Panc1 (cell line): ENCODE measurements around the gene FUBP1. TPM values are rescaled to one million over a fixed set of nuclear protein-coding genes. Genes with fewer than 3 reads are reported as not detected.
"Not testable (repeated sequence)": the region's sequence is repeated elsewhere in the genome, so short reads cannot be mapped to it uniquely, and the experiment has no call there.

Source experiments
- ATAC-seq: fragments of 200-7000 bp; cut with Tn5 transposase; 2 replicates; pipeline ENCODE4 v1.9.1; 2020; ENCODE audit warnings: mild to moderate bottlenecking, moderate library complexity
- BruUV-seq: library from RNA; stranded (reverse); fragments of 400-500 nt; replicated peaks from 2 replicates; lab custom pipeline; 2021; lab: Mats Ljungman, UMichigan
- CTCF ChIA-PET: fragments of 300-600 bp; sonication (Branson Sonifier 250); formaldehyde crosslinking; loops from one replicate; lab custom pipeline; 2022; ENCODE audit warnings: antibody characterized with exemption; lab: Charles Lee
- POLR2A ChIA-PET: fragments of 300-600 bp; sonication (Branson Sonifier 250); formaldehyde crosslinking; loops from one replicate; lab custom pipeline; 2022; ENCODE audit warnings: antibody characterized with exemption; lab: Charles Lee
- DNase-seq: peaks from one replicate; pipeline ENCODE4 v3.0.0-alpha.2; 2010; ENCODE audit warnings: low read depth, low spot score
- H3K27ac ChIP-seq: 2 replicates; pipeline ENCODE4 v1.5.1; 2011; ENCODE audit warnings: mild to moderate bottlenecking, low read length, inconsistent platforms
- H3K27me3 ChIP-seq: fragments of 200-500 bp; sonication (Bioruptor generic); 2 replicates; pipeline ENCODE4 v1.6.0; 2014; ENCODE audit warnings: low read length, inconsistent platforms; ENCODE audit not compliant: control insufficient read depth, insufficient read depth
- H3K36me3 ChIP-seq: fragments of 200-500 bp; sonication (Bioruptor generic); 2 replicates; pipeline ENCODE4 v1.5.1; 2014; ENCODE audit warnings: inconsistent platforms, mild to moderate bottlenecking, low read length, moderate library complexity; ENCODE audit not compliant: control insufficient read depth, insufficient read depth
- H3K4me1 ChIP-seq: 2 replicates; pipeline ENCODE4 v1.5.1; 2011; ENCODE audit warnings: inconsistent platforms, mild to moderate bottlenecking, low read length, moderate library complexity; ENCODE audit not compliant: control insufficient read depth, insufficient read depth
- H3K4me3 ChIP-seq, 2 experiments: 2 replicates each; pipeline ENCODE4 v1.5.1; 2011 to 2012; ENCODE audit warnings: low read depth in 2 of 2, low read length in 2 of 2, mild to moderate bottlenecking in 2 of 2, inconsistent platforms in 1 of 2, moderate library complexity in 1 of 2
- H3K9me3 ChIP-seq: fragments of 200-500 bp; sonication (Bioruptor generic); 2 replicates; pipeline ENCODE4 v1.5.1; 2014; ENCODE audit warnings: low read depth, mild to moderate bottlenecking, inconsistent platforms, low read length, moderate library complexity; ENCODE audit not compliant: control insufficient read depth, insufficient read depth
- POLR2AphosphoS5 ChIP-seq: IDR thresholded peaks from 2 replicates; pipeline ENCODE4 v1.6.1; 2012; ENCODE audit warnings: mild to moderate bottlenecking, low read depth, low read length, moderate library complexity
- REST ChIP-seq, 2 experiments: IDR thresholded peaks; 2 replicates each; pipeline ENCODE4 v1.6.1; 2011 to 2012; ENCODE audit warnings: low read depth in 2 of 2, control low read depth in 1 of 2, low read length in 1 of 2, mild to moderate bottlenecking in 1 of 2, moderate library complexity in 1 of 2; ENCODE audit not compliant: insufficient read depth in 1 of 2
- SIN3A ChIP-seq: IDR thresholded peaks from 2 replicates; pipeline ENCODE4 v1.6.1; 2012; ENCODE audit warnings: low read depth, mild to moderate bottlenecking, low read length, moderate library complexity, borderline replicate concordance; ENCODE audit not compliant: insufficient read depth
- TCF7L2 ChIP-seq: IDR thresholded peaks from 2 replicates; pipeline ENCODE4 v1.6.1; 2011; ENCODE audit warnings: mild to moderate bottlenecking, low read depth, low read length, inconsistent platforms
- in situ Hi-C: cut with HindIII; loops from 2 replicates; pipeline ENCODE4 v1.10.0; 2016; ENCODE audit warnings: low sequenced_read_pairs, low pct_unique_long_range_greater_than_20kb
- intact Hi-C: fragments of 100-400 bp; cut with micrococcal nuclease; formaldehyde crosslinking; loops from one replicate; pipeline ENCODE4 v1.10.0; 2022; ENCODE audit not compliant: unreplicated experiment
- total RNA-seq: library from RNA; stranded (reverse); gene quantifications from one replicate; pipeline ENCODE4 v1.2.1, GENCODE V29; 2021; ENCODE audit not compliant: unreplicated experiment
- TF ChIP-seq, protein P1 (sequence below): fragments of 450-650 bp; IDR thresholded peaks from 2 replicates; pipeline ENCODE4 v1.5.1; 2017; ENCODE audit warnings: mild to moderate bottlenecking

FUBP1 gene
- total RNA-seq, 1 experiment from 2014 or later: 150 TPM

- H3K36me3 ChIP-seq: peaks cover 3% of the 10 kb centered on the region
- no peak overlapping the region for H3K4me3 ChIP-seq
- BruUV-seq: no TSS peak
- intact Hi-C loops: no loop called here
- no peak for ATAC-seq
- POLR2A ChIA-PET: no interaction called here
- no peaks in the 10 kb centered on the region for H3K27me3 ChIP-seq
- no peak for DNase-seq
- no peaks in the 10 kb centered on the region for H3K9me3 ChIP-seq
- in situ Hi-C loops: no loop called here
- no peak overlapping the region for H3K27ac ChIP-seq
- peaks cover 7% of the 10 kb centered on the region; the same call in 1 of the 2 replicates for H3K4me1 ChIP-seq
- TF ChIP-seq TCF7L2 (no peak), SIN3A (no peak), REST (IDR thresholded peaks at IDR 0.05; ENCODE audit: insufficient read depth in 1 of 2, low read depth in 2 of 2, low read length in 1 of 2) (no peak), POLR2AphosphoS5 (no peak)
- TF ChIP-seq, protein P1, sequence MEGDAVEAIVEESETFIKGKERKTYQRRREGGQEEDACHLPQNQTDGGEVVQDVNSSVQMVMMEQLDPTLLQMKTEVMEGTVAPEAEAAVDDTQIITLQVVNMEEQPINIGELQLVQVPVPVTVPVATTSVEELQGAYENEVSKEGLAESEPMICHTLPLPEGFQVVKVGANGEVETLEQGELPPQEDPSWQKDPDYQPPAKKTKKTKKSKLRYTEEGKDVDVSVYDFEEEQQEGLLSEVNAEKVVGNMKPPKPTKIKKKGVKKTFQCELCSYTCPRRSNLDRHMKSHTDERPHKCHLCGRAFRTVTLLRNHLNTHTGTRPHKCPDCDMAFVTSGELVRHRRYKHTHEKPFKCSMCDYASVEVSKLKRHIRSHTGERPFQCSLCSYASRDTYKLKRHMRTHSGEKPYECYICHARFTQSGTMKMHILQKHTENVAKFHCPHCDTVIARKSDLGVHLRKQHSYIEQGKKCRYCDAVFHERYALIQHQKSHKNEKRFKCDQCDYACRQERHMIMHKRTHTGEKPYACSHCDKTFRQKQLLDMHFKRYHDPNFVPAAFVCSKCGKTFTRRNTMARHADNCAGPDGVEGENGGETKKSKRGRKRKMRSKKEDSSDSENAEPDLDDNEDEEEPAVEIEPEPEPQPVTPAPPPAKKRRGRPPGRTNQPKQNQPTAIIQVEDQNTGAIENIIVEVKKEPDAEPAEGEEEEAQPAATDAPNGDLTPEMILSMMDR: no peak
- CTCF ChIA-PET: no interaction called here
Observed at GRCh38 chr1:77983997-77984355, 5.1 kb upstream of the FUBP1 start.

GRCh38 chr1:77983352-77983996 lies 4.6 kb upstream of the FUBP1 start:
- H3K9me3 ChIP-seq, H3K4me3 ChIP-seq, intact Hi-C loops, in situ Hi-C loops, CTCF ChIA-PET, POLR2A ChIA-PET, H3K4me1 ChIP-seq, H3K36me3 ChIP-seq, H3K27ac ChIP-seq, BruUV-seq, H3K27me3 ChIP-seq, DNase-seq, ATAC-seq: not testable (repeated sequence)

- intact Hi-C loops: loop anchor here (5.0 kb wide), 1 partner anchor 134 kb away; no protein-coding TSS in a partner anchor
- TF ChIP-seq, protein P1: no peak
- 0 out of 2 replicates have a peak, but pooled peaks have one; percentile 10 for TF ChIP-seq SIN3A
- BruUV-seq: TSS peak; percentile 85
- Histone ChIP-seq H3K27ac (peak overlapping the region; percentile 100), H3K4me1 (peaks cover 18% of the 10 kb centered on the region), H3K9me3 (no peaks in the 10 kb centered on the region), H3K27me3 (no peaks in the 10 kb centered on the region), H3K36me3 (peaks cover 18% of the 10 kb centered on the region), H3K4me3 (peak overlapping the region; percentile 96 to 100)
- DNase-seq (peak; percentile 45), ATAC-seq (peak; percentile 70)
- ChIA-PET CTCF (interaction anchor here (1.2 kb wide), 1 partner anchor 136 kb away, joined by 6 read pairs; no protein-coding TSS in a partner anchor), POLR2A (interaction anchor here (0.5 to 0.9 kb wide), 3 partner anchors 15 to 75 kb away, joined by 5 to 9 read pairs (median 8); partner anchors contain the start of gene DNAJB4)
- in situ Hi-C loops: no loop called here
Observed at GRCh38 chr1:77978293-77978968, 441 bp downstream of the FUBP1 start.
